Cardiac fibroblast (primary cell): ENCODE results near the gene ZNF853.

Experiments used
- DNase-seq, 2 donors: peaks; one replicate each; pipeline versions ENCODE4 v3.0.0 to v3.0.0-alpha.2; 2010; ENCODE audit warnings: low read depth in 2 of 2
- H3K4me3 ChIP-seq, 2 donors: replicated peaks in 1 of 2; 1 replicate in 1 of 2; 2 replicates in 1 of 2; pipeline ENCODE4 v1.5.1; 2011; ENCODE audit warnings: low read depth in 2 of 2, low read length in 2 of 2, mild to moderate bottlenecking in 2 of 2, moderate library complexity in 1 of 2
- TF ChIP-seq, protein P1 (sequence below): IDR thresholded peaks from one replicate; pipeline ENCODE4 v1.5.1; 2011; ENCODE audit warnings: low read depth, mild to moderate bottlenecking, low read length, inconsistent platforms

ZNF853 gene

DNA sequence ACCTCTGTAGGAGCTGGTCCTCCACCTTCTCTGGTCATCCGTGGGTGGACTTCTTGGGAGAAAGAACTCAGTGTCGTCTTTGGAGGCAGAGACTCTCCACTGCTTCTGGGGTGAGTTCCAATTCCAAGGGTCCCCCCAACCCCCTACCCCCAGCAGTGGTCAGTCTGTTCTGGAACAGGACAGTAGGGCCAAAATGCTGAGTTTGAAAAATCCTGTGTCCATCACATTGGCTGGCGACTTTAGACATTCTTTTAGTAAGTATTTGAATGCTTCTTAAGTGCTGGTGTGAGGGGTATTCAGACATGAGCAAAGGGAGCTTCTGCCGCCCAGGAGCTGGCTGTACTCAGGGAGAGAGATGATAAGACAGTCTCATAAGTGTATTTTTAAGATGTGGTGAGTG lies 23.6 kb downstream of the ZNF853 start:
- TF ChIP-seq, protein P1, sequence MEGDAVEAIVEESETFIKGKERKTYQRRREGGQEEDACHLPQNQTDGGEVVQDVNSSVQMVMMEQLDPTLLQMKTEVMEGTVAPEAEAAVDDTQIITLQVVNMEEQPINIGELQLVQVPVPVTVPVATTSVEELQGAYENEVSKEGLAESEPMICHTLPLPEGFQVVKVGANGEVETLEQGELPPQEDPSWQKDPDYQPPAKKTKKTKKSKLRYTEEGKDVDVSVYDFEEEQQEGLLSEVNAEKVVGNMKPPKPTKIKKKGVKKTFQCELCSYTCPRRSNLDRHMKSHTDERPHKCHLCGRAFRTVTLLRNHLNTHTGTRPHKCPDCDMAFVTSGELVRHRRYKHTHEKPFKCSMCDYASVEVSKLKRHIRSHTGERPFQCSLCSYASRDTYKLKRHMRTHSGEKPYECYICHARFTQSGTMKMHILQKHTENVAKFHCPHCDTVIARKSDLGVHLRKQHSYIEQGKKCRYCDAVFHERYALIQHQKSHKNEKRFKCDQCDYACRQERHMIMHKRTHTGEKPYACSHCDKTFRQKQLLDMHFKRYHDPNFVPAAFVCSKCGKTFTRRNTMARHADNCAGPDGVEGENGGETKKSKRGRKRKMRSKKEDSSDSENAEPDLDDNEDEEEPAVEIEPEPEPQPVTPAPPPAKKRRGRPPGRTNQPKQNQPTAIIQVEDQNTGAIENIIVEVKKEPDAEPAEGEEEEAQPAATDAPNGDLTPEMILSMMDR: no peak
- no peak for DNase-seq
- no peak overlapping the region for H3K4me3 ChIP-seq

DNA sequence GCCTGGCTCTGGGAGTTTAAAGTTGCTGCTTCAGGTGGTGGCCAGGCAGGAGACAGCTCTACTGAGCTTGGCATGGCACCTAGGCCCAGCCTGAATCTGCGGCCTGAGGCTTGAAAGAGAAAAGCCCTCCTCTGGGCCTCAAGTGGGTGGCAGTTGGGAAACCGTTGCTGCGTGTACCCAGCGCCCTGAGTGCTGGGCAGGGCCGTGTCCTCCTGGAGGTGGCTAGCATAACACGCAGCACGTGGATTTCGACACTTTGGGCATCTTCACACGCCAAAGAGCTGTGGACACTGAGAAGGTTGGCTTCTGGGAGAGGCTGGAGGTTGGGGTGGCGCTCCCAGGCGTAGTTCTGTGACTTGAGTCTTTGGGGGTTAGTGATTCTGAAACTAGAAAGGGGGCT lies 24.2 kb downstream of the ZNF853 start:
- TF ChIP-seq, protein P1: no peak
- no peak for DNase-seq
- H3K4me3 ChIP-seq: no peak overlapping the region

DNA sequence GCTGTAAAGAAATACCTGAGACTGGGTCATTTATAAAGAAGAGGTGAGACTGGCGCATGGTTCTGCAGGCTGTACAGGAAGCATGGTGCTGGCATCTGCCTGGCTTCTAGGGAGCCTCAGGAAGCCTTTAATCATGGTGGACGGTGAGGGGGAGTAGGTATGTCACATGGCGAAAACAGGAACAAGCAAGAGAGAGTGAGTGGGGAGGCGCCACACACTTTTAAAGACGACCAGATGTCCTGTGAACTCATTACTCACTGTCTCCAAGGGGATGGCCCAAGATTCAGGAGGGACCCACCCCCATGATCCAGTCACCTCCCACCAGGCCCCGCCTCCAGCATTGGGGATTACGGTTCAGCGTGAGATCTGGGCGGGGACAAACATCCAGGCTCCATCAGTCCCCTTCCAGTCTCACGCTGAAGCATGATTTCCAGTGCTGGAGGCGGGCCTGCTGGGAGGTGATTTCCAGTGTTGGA lies 24.9 kb downstream of the ZNF853 start:
- no peak overlapping the region for H3K4me3 ChIP-seq
- TF ChIP-seq, protein P1: no peak
- DNase-seq: peak; percentile 56 to 76

DNA sequence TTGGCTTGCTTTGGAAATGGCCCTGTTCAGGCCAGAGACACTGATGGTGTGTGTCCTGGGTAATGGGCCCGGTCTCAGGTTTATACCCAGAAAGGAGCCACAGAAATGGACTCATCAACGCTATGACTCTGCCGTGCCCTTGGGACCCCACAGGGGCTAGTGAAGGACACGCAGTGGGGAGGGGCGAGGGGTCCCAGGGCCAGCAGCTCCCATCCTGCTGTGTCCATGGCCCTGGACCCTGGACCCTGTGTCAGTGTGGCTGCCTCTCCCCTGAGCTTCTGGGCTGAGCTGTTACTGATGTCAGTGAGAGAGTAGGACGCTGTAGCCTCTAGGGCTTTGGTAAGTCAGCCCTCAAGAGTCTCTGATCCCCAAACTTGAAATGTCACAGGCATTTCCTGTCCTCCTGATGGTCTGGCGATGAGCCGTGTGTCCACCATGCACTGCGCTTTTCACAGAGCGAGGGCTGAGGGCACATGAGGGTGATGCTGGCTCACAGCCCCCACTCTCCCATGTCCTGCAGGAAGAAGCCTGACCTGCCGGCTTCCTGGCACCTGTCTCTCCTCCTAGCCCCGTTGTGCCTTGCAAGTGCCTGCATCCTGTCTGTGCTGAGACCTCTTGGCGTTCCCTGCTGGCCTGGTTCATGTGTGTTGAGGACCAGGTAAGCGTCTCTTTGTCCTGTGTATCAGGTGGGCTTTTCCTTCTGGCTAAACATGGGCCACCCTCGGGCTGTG lies 26.1 kb downstream of the ZNF853 start:
- DNase-seq: no peak
- no peak overlapping the region for H3K4me3 ChIP-seq
- TF ChIP-seq, protein P1: no peak

DNA sequence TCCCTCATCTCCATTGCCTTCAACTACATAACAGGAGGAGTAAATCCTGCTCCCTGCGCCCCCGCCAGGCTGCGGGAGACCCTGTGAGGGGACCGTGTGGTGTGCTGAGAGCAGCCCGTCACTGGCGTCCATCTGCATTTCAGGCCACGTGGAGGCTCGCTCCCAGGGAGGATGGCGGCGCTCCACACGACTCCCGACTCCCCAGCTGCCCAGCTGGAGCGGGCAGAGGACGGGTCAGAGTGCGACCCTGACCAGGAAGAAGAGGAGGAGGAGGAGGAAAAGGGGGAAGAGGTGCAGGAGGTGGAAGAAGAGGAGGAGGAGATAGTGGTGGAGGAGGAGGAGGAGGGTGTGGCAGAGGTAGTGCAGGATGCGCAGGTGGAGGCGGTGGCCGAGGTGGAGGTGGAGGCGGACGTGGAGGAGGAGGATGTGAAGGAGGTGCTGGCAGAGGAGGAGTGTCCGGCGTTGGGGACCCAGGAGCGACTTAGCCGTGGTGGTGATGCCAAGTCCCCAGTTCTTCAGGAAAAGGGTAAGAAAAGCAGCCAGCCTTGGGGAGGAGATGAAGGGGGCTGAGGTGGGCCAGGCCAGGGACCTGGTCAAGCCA lies 26.9 kb downstream of the ZNF853 start:
- no peak for DNase-seq
- TF ChIP-seq, protein P1: no peak
- H3K4me3 ChIP-seq: no peak overlapping the region

DNA sequence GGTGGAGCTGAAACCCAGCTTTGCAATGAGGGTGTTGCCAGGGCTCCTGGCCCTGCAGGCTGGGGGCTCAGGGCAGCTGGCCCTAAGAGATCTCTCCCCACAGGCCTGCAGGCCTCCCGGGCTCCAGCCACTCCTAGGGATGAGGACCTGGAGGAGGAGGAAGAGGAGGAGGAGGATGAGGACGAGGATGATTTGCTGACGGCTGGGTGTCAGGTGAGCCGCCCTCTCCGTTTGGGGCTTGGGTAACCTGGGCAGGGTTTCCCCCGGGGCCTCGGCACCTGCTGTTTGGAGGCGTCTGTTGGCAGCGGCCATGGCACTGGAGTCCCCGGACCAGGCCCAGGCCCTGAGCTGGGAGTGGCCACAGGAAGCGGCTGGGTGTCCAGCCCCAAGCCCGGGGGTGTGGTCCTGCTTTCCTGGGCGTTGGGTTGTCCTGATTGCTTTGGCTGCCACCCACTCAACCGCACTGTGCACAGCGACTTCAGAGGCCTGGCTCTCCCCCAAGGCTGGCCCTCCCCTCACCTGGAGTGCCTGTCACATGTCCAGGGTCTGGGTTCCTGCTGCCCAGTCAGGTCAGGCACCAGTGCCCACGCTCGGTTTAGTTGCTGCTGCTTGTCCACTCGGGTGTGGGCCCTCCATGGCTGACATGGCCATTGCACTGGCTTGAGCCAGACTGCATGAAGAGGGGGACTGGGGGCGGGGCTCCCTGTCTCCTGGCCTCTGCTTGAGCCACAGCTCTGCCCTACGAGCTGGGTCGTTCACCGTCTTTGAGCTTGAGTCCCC lies 27.6 kb downstream of the ZNF853 start:
- DNase-seq: no peak
- no peak overlapping the region for H3K4me3 ChIP-seq
- TF ChIP-seq, protein P1: no peak
